Sciatic nerve (tissue), 2 donors: ENCODE data around the gene PPP1R1A. TPM values are rescaled to one million over a fixed set of nuclear protein-coding genes. Genes with fewer than 3 reads are reported as not detected.

ENCODE experiments used
- ATAC-seq: fragments of 200-7000 bp; cut with Tn5 transposase; one replicate; pipeline ENCODE4 v1.9.1; 2020; ENCODE audit warnings: mild to moderate bottlenecking, moderate library complexity
- DNase-seq: peaks from one replicate; pipeline ENCODE4 v3.0.0-alpha.2; 2020; ENCODE audit warnings: low spot score
- intact Hi-C: fragments of 100-400 bp; cut with DNase I; formaldehyde crosslinking; loops from one replicate; pipeline ENCODE4 v1.14.2; 2022
- total RNA-seq: library from RNA; stranded (reverse); fragmentation: NEBNext Ultra II Directional; extraction: Animal tissue kit (Norgen Biotek cat#: 25700); gene quantifications from one replicate; pipeline ENCODE4 v1.2.1, GENCODE V29; 2021
- donor health status: DM: no; HTN: no; CAD: no.
- donor health status: DM: no; HTN: no; CAD: no.

Gene PPP1R1A
- total RNA-seq, 1 donor from 2014 or later = 21.4 TPM

- no peak for DNase-seq
- no peak for ATAC-seq
- intact Hi-C loops = no loop called here
These were observed 32.7 kb downstream of the PPP1R1A start for GRCh38 chr12:54555670-54556257.

DNA sequence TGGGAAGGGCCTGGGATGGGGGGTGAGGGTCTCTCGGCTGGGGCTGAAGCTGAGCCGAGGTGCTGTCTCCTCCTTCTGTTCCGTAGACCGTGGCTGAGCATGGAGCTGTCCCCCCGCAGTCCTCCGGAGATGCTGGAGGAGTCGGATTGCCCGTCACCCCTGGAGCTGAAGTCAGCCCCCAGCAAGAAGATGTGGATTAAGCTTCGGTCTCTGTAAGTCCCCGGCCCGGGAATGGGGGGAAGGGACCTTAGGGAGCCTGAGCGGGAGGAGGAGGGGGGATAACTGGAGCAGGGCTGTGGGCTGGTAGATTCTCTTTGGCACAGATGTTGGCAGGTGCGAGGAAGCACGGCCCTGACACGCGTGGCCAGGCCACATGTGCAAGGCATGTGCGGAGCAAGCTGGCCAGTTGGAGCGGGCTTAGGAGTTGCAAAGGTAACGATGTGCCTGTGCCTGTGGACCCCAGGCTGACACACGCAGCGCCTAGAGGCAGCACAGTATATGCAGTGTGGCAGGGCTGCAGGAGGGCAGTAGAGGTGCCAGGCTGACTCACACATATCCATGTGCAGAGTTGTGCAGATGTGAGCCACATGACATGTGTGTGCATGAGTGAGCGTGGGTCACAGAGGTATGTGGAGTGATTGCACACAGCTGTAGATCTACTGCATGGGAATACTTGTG is 38.5 kb downstream of the PPP1R1A start:
- intact Hi-C loops = no loop called here
- ATAC-seq (peak; percentile 37), DNase-seq (no peak)

DNA sequence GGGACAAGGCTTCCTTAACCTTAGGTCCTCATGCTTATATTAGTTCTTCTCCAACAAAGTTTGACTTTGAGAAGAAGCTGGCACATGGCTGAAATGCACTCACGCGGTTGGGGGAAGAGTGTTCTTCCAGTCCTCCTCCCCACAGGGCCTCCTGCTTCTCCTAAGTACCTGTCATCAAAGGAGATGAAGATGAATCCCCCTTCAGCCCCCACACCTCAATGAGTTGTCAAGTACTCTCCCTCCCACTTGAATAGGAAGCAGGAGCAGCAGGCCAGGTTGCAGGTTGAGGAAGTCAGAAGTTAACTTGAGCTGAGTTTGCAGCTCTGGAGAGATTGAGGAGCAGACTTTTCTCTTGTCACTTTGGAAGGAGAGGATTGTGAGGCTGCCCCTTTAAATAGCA is 41.9 kb downstream of the PPP1R1A start:
- ATAC-seq = no peak
- DNase-seq = no peak
- intact Hi-C loops = no loop called here

- ATAC-seq = no peak
- intact Hi-C loops = no loop called here
- no peak for DNase-seq
These were observed 43.7 kb downstream of the PPP1R1A start for GRCh38 chr12:54544743-54545142.

- intact Hi-C loops = no loop called here
- no peak for DNase-seq
- ATAC-seq = no peak
These were observed 44.9 kb downstream of the PPP1R1A start for GRCh38 chr12:54543526-54543925.

- intact Hi-C loops = no loop called here
- no peak for ATAC-seq
- no peak for DNase-seq
These were observed 46.6 kb downstream of the PPP1R1A start for GRCh38 chr12:54541751-54542290.

DNA sequence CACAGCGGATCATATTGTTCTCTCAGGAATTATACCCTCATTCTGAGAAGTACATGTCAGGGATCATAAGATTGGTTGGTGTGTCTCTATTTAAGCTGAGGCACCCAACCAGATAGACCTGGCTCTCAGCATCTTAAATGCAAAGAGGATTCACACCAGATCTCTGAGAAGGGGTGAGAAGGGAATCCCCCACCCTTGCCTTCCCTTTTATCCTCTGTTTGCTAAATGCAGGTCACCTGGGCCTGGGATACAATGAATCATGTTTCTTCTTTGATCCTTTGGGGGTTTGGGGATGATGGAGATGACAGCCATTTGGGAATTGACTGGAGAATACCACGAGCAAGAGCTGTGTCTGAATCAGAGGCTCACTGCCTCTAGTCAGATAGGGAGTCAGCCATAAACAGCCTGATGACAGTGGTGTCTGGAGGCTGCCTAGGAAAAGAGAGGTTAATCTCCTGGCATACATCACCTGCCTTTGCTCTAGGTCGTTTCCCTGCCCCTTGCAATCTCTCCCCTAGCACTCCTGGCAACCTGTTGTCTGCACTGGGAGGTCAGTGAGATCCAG is 50.2 kb downstream of the PPP1R1A start:
- ATAC-seq = no peak
- intact Hi-C loops = no loop called here

GRCh38 chr12:54535474-54535873 is 53.0 kb downstream of the PPP1R1A start:
- no peak for DNase-seq
- intact Hi-C loops = no loop called here
- ATAC-seq = no peak

More for the DNA sequence above, 50.2 kb downstream of the PPP1R1A start:
- DNase-seq = no peak

- no peak for DNase-seq
- no peak for ATAC-seq
- intact Hi-C loops = no loop called here
These were observed 58.9 kb downstream of the PPP1R1A start for GRCh38 chr12:54529581-54529980.

Other genes with a start within 250 kb of the PPP1R1A start
- 0.53 TPM for gene GPR84, start 224.2 kb downstream of the PPP1R1A start, total RNA-seq
- 12.0 TPM for gene ZNF385A, start 203.9 kb downstream of the PPP1R1A start, total RNA-seq
- 82.3 TPM for gene ITGA5, start 169.4 kb downstream of the PPP1R1A start, total RNA-seq
- not detected for gene GTSF1, start 115.1 kb downstream of the PPP1R1A start, total RNA-seq
- gene NCKAP1L, start 90.9 kb downstream of the PPP1R1A start, total RNA-seq = 27.8 TPM
- 4.5 TPM for gene PDE1B, start 39.1 kb downstream of the PPP1R1A start, total RNA-seq
- gene LACRT, start 46.2 kb upstream of the PPP1R1A start, total RNA-seq = not detected
- not detected for gene DCD, start 59.7 kb upstream of the PPP1R1A start, total RNA-seq